RCC 7860 (cell line): Measurements from ENCODE around the gene PSMG3.

Experiments
- DNase-seq: peaks from one replicate; pipeline ENCODE4 v3.0.0-alpha.2; 2015; ENCODE audit warnings: low spot score
- FAIRE-seq: peaks from 2 replicates; lab custom pipeline; 2012; peaks lifted over from hg19 to GRCh38; lab: Jason Lieb, UNC

The PSMG3 gene, protein sequence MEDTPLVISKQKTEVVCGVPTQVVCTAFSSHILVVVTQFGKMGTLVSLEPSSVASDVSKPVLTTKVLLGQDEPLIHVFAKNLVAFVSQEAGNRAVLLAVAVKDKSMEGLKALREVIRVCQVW

DNA sequence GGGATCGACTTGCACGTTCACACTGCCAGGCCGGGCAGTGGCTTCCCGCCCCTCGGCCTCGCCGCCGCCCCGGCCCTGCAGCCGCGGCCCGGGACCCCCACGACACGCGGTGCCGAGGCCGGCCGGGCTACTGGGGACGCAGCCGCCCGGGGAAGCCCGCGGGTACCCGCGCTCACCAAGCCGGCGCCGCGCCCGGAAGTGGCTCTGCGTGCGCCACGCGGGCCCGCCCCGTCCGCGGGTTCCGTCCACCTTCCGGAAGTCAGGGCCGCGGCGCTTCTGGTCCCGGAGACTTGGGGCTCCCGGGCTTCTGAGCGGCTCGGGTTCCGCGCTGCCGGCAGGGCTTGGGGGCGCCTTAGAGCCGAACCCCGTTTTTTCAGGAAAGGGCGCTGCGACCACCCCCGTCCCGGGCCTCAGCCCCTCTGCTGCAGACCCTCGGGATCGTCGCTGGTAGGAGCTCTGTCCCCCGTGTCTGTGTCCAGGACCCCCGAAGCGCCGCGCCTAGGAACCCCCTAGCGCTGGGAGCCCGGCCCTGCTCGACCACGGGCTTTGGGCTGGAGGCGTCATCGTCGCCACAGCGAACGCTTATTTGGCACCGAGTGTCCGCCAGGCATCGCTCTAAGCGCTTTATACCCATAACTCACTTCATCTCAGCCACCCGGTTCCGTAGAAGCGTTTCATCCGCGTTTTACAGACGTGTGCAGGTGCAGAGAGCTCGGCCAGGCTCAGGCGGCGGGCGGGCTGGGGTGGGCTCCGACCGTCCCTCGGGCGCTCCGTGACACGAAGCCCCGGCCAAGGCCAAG is at the start of gene PSMG3:
PSMG3 (minus strand) TSS at position 200 of the 800 bp plus-strand sequence. CDS start 693 bp downstream, outside the sequence.
- DNase-seq (peak; percentile 66), FAIRE-seq (no peak)

DNA sequence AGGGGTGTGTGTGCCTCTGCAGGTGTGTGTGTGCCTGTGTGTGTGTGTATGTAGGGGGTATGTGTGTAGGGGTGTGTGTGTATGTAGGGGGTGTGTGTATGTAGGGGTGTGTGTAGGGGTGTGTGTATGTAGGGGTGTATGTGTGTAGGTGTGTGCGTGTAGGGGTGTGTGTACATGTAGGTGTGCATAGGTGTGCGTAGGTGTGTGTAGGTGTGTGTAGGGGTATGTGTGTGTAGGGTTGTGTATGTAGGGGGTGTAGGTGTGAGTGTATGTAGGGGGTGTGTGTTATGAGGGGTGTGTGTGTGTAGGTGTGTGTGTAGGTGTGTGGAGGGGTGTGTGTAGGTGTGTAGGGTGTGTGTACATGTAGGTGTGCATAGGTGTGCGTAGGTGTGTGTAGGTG is 48.6 kb upstream of the PSMG3 start:
- DNase-seq (no peak), FAIRE-seq (no peak)

DNA sequence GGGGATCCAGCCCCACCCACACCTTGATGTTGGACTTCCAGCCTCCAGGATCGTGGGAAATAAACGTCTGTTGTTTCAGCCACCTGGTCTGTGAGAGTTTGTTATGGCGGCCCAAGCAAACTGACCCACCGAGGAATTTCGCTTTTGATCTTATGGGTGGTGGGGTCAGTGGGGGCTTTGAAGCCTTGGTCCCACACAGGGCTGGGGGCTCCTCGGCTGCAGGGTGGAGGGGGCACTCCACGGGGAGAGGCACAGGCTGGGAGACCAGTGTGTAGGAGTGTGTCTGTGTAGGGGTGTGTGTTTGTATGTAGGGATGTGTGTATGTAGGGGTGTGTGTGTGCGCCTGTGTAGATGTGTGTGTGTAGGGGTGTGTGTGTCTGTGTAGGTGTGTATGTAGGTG is 48.1 kb upstream of the PSMG3 start:
- DNase-seq (no peak), FAIRE-seq (no peak)

DNA sequence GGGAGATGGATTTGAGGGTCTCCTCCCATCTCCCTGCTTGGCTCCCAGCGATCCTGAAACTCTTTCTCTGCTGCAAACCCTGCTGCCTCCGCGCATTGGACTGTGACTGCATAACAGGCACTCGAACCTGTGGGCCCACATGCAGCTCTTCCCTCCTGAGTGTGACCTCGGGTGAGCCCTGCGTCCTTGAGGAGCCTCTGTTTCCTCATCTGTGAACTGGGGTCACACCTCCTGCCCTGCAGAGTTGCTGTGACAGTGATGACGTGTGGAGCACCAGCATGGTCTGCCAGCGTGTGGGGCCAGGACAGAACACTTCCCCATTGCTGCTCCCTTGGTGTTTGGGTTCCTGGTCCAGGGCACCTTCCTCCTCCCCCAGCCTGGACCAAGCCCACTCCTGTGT is 46.9 kb upstream of the PSMG3 start:
- FAIRE-seq, result no peak

DNA sequence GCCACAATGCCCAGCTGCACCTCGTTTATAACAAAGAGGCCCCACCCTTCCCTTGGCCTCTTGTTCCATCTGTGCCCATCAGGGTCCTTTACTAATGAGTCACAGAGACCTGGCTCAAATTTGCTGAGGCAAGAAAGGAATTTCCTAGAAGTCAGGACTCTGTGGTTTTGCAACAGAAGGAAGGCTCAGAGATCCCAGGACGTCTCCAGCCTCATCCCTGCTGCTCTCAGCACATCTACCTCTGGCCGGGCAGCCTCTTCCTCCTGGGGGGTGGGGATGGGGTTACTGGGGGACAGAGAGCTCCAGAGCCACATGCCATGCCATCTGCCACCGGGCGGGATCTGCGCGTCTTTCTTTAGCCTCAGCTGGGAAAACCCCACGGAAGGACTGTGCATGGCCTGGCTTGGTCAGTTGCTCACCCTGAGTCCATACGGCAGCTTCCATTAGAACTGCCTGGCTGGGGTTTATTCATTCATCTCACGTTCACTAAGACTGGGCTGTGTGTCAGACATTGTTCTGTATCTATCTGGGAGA is 41.9 kb upstream of the PSMG3 start:
- FAIRE-seq (peak; percentile 96), DNase-seq (peak; percentile 99)

More for the DNA sequence above, 46.9 kb upstream of the PSMG3 start:
- no peak for DNase-seq

DNA sequence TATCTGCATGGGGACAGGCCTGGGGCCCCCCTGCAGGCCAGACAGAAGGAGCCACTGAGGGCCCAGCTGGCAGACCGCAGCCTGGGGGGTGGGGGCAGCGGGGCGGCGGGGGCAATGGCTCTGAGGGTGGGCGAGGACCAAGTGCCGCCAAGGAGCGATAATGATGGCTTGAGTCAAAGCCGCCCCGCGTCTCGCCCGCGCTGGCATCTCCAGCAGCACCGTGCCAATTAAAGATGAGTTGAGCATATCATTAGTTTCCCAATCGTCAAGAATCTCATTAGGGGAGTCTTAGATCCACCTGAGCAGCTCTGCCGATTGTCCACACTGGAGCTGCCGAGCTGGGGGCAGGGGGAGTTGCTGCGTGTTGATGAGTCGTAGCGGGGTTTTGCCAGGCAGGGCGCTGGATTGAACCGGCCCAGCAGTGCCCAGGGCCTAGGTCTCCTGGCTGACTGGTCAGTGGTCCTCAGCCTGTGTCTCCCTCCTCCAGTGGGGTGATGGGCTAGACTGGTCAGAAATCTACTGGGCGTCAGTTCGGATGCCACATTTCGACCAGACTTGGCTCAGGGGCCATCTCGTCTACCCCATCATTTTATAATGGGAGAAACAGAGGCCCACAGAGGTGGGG is 41.0 kb upstream of the PSMG3 start:
- DNase-seq (no peak), FAIRE-seq (no peak)

DNA sequence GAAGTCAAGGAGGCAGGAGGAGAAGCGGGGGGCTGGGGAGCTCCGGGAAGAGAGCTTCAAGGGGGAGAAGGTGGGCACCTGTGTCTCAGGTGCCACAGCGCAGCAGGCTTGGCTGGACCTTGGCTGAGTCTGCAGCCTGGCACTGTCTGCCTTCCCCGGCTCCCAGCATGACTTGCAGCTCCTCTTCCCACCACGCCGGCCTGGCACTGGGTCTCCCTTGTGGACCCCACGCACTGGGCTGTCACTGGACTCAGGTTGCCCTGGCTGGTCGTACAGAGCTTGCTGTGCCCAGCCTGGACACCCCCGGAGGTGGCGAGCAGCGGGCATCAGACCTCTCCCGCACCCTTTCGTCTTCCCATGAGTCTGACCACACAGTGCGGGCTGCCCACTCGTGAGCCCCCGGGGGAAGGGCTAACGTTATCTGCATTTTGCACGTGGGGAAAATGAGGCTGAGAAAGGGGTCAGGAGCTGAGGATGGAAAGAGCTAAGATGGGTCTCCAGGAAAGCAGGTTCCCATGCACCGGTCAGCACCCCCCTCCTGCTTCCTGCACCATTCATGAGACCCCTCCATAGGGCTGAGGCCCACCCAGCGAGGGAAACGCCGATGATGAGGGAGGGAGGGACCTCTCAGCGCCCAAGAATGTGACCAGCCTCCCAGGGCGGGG is 40.3 kb upstream of the PSMG3 start:
- no peak for DNase-seq
- FAIRE-seq, result no peak

DNA sequence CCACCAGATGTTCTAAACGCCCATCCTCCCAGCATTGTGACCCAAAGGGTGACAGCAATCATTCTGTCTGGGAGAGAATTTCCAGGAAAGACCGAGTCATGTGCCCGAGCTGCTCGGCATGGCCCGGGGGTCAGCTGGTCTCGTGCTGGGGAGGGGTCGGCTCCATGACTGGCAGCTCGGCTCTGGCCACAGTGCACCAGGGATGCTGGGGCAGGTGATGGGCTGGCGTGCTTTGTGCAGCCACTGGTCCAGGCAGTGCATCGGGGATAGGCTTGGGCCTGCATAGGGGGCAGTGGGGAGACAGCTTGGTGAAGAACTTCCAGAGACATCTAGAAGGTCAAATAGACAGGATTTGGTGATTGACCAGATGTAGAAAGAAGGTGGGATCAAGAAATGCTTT is 39.2 kb upstream of the PSMG3 start:
- no peak for DNase-seq
- FAIRE-seq, result no peak

DNA sequence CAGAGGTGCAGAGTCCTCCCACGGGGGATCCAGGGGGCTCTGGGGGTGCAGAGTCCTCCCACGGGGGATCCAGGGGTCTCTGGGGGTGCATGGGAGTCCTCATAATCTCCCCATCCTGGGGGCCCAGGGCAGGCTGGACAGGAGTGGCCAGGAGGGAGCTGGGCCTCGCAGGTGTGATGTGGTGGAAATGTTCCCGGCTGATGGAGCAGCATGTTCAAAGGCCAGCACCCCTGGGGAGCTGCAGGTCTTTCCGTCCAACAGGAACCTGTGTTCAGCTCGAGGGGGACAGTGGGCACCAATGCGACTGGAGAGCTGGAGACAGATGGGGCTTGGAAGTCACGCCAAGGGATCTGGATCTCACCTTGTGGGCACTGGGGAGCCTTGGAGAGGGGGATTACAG is 38.5 kb upstream of the PSMG3 start:
- FAIRE-seq (no peak), DNase-seq (no peak)

DNA sequence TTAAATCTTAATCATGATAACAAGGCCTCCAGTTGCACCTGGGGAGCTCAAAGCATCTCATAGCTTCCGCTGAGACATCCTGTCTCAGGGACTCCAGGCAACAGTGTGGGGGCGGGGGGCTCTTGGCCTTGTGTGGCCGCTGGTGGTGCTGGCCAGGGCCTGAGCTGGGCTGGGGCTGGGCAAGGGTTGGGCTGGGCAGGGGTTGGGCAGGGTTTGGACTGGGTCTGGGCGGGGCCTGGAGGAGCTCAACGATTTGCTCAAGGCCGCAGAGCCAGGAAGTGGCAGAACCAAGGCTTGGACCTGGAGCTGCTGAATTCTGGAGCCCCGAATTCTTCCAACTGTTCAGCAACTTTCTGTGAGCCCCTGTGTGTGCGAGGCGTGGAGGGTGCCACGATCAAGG is 37.9 kb upstream of the PSMG3 start:
- no peak for FAIRE-seq
- no peak for DNase-seq

DNA sequence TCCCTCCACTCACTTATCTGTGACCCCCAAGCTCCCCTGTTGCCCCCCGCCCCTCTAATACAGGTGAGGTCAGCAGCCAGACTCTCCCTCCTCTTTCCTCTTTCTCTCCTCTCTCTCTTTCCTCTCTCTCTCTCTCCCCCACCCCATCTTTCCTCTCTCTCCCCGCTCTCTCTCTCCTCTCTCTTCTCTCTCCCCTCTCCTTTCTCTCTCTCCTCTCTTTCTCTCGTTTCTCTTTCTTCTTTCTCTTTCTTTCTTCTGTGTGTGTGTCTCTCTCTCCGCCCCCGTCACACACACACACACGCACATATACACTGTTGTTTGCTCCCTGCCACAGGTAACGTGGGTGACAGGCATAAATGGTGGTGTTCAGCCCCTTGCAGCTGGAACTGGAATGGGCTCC is 37.2 kb upstream of the PSMG3 start:
- no peak for FAIRE-seq
- no peak for DNase-seq

DNA sequence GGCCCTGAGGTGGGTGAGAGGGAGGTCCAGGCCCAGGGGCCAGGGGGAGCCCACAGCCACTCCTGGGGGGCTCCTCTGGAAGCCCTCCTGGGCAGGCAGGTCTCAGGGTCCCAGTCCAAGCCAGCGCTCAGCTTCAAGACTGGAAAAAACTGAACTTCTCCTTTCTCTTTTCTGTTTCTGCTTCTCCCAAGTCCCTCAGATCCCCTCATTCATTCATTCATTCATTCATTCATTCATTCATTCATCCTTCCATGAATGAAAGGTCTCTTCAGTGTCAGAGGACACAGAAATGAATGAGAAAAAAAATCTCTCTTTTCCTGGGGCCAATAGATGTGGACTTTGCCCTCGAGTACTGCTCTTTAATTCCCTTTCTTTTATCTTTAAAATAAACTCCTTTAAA is 34.6 kb upstream of the PSMG3 start:
- no peak for FAIRE-seq
- DNase-seq, result no peak

DNA sequence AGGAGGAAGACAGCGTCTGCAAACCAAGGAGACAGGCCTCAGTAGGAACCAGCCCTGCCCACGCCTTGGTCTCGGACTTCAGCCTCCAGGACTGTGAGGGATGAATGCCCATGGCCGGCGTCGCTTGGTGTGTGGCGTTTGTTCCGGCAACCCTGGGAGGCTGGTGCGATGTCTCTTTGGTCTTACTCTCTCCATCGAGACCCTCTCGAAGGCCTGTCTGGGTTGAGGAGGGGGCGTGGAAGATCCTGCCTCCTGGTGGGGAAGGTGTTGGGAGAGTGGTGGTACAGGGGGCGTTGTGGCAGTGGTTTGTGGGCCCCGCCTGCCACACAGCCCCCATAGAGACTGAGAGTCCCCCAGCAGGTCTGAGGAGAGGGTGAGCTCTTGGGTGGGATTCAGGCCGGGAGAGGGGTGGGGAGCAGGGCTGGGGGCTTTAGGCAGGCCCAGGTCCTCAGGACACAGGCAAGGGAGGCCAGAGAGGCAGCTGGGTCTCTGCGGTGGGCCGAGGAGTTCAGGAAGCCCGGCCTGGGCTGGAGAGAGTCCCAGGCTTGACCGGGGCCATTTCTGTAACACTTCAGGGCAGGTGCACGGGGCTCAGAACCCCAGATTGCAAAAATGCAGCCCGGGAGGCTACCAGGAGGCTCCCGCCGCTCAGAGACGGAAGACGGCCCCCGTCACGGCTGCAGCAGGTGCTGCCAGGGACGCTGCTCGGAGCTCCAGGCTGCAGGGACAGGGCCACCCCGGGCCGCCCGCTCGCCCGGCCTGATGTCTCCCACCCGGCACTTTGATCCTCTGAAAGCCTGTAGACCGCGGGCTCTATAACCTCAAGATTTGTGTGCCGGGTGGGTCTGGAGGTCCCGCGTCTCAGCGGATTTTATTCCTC is 33.8 kb upstream of the PSMG3 start:
- FAIRE-seq (no peak), DNase-seq (no peak)

DNA sequence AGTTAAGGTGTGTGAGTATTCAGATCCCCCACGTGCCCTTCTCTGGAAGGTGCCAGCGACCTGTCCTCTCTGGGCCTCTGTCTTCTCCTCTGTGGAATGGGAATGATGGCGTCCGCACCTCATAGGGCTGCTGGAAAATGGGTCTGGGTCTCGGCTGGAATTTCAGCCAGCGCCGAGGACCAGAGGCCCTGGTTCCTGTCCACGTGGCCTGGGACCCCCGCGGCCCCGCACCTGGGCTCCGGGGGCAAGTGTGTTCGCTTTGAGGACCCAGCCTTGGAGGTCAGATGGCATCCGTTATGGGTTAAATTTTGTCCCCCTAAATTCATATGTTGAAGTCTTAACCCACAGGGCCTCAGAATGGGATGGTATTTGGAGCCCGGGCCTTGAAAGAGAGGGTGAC is 32.6 kb upstream of the PSMG3 start:
- FAIRE-seq, result no peak

DNA sequence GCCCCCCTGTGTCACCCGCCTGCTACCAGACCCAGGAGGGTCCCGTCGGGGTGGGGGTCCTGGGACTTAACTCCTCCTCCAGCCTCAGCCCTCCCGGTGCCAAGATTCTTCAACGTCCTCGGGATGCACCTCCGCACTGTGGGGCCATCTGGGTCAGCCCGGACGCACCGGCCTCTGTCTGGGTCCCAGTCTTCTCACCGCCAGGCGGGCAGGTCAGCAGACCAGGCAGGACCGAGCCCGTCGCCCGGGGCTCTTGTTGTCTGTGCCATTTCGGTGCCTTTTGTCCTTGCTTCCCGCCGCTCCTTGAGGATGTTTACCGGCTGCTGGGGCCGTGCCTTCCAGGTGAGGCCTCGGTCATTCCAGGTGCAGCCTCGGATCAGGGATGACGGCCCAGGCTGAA is 32.1 kb upstream of the PSMG3 start:
- no peak for FAIRE-seq
- no peak for DNase-seq

More for the DNA sequence above, 32.6 kb upstream of the PSMG3 start:
- DNase-seq, result no peak

DNA sequence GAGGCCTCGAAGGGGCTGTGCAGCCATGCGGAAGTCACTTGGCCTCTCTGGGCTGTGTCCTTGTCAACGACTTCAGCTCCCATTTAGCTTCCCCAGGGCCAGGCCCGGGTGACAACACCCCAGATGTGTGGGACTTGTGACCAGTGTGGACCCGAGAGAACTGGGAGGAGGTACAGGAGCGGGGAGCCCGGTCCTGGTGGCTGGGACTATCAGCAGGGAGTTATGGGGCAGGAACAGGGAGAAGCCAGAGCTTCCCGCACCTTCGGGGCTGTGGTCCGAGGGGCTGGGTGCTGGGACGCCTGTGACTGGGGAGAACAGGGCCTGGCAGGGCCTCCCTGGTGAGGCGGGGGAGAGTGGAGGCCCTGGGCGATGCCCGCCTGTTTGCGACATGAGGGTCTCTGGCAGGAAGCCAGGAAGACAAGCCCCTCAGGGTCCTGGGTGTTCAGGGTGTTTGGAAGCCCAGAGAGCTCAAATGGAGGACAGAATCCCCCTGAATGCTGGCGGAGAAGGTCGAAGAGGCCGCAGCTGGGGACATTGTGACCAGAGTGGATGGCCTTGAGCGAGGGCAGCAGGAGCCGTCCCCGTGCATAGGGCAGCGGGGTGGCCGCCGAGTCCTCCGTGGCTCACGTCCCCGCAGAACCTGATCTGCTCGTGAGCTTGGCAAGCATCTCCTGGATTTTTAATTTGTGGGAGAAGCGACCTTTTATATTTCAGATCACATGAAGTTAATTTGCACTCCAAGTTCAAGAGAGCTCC is 30.0 kb upstream of the PSMG3 start:
- FAIRE-seq (no peak), DNase-seq (no peak)

DNA sequence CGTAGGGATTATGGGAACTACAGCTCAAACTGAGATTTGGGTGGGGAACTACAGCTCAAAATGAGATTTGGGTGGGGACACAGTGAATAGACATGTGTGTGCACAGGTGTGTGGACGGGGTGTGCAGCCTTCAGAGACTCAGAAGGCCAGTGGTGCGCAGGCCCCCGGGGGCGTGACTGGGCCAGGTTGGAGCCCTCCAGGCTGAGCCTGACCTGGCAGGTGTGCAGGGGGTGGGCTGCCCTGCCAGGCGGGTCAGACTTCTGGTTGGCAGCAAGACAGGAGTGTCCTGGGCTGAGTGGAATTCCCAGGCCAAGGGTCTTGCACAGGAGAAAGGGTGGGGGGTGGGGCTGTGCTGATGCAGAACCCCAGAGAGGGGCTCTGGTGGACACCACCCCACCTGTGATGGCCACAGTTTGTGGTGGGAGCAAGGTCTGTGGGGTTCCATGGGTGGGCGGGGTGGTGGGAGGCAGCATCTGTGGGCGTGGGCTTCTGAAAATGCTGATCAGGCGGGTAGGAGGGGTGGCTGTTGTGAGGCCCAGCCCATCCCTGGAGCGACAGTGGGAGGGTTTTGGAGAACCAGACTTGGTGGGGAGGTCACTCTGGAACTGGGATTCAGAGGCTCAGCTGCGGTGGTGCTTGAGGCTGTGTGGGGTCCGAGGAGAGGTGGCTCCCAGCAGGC is 29.3 kb upstream of the PSMG3 start:
- no peak for DNase-seq
- FAIRE-seq, result no peak

DNA sequence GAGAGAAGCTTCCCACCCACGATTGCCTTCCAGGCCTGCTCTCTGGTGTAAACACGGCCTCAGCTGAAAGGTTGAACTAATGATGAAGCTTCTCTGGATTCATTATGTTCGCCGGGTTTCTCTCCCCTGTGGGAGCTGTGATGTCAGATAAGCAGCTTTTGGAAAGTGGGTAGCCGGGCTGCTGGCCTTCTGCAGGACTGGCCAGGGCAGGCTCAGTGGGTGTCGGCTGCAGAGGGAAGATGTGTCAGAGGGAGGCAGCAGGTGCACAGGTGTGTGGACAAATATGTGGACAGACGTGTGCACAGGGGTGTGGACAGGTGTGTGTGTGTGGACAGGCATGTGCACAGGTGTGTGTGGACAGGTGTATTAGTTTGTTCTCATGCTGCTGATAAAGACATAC is 28.5 kb upstream of the PSMG3 start:
- FAIRE-seq, result no peak

DNA sequence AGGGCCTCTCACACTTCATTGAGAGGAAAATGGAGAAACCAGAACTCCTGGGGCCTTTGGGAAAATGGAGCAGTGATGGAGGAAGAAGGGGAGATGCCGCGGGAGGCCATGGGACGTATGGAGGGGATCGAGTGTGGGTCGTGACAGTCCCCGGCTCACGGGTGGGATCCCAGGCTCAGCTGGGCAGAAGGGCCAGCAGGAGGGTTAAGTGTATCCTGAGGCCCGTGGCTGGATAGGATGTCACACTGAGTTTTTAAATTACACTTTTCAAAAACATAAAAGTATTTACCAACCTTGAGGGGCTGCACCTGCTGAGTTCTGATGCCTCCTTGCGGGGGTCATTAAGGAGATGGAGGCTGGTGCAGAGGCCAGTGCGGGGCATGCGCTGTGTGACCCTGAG is 28.0 kb upstream of the PSMG3 start:
- no peak for FAIRE-seq
- DNase-seq, result no peak

More for the DNA sequence above, 28.5 kb upstream of the PSMG3 start:
- no peak for DNase-seq
